GM18511 (cell line): ENCODE data around the gene USP17L26.
"Not testable (repeated sequence)": the region's sequence is repeated elsewhere in the genome, so short reads cannot be mapped to it uniquely, and the experiment has no call there.

Experiments used
- ATAC-seq: cut with Tn5 transposase; IDR thresholded peaks from one replicate; pipeline ENCODE4 v1.9.1; 2021; ENCODE audit warnings: mild to moderate bottlenecking, moderate library complexity; ENCODE audit not compliant: unreplicated experiment

Gene USP17L26, protein sequence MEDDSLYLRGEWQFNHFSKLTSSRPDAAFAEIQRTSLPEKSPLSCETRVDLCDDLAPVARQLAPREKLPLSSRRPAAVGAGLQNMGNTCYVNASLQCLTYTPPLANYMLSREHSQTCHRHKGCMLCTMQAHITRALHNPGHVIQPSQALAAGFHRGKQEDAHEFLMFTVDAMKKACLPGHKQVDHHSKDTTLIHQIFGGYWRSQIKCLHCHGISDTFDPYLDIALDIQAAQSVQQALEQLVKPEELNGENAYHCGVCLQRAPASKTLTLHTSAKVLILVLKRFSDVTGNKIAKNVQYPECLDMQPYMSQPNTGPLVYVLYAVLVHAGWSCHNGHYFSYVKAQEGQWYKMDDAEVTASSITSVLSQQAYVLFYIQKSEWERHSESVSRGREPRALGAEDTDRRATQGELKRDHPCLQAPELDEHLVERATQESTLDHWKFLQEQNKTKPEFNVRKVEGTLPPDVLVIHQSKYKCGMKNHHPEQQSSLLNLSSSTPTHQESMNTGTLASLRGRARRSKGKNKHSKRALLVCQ

DNA sequence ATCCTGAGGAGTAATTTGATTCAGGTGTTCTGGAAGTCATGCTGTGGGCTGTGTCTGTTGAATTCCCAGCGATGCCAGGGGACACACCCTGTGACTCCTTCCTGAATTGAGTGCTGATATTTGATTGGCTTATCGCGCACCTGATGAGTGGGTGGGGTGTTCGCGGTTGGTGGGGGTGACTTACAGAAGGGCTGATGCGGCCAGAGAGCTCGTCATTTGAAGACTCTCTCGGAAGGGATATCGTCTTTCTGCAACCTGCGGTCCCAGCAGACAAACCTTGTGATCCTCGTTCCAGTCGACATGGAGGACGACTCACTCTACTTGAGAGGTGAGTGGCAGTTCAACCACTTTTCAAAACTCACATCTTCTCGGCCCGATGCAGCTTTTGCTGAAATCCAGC is at the start of gene USP17L26:
TSS of gene USP17L26 (plus strand) at position 301 of the 400 bp plus-strand sequence. CDS start at position 301, 0 bp downstream.
- ATAC-seq, result not testable (repeated sequence)

DNA sequence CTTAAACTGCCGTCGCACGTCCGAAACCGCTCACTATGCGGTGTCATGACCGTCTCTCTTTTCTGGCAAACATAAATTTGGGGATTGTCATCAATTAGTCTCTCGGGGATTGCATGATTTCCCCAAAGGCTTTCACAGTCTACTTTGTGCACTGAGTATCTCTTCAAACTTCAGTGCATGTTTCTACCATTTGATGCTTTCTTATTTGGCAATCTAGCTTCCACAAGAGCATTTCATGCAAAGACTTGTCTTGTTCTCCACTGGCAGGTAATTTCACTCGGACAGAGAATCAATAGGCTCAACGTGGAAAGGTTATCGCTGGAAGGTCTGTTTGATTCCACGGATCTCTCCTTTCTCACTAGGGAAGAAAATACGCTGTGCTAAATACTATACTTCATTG is 10.3 kb upstream of the USP17L26 start:
- not testable (repeated sequence) for ATAC-seq

DNA sequence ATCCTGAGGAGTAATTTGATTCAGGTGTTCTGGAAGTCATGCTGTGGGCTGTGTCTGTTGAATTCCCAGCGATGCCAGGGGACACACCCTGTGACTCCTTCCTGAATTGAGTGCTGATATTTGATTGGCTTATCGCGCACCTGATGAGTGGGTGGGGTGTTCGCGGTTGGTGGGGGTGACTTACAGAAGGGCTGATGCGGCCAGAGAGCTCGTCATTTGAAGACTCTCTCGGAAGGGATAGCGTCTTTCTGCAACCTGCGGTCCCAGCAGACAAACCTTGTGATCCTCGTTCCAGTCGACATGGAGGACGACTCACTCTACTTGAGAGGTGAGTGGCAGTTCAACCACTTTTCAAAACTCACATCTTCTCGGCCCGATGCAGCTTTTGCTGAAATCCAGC is 9.6 kb upstream of the USP17L26 start, which contains the start of gene USP17L24:
TSS of gene USP17L24 (plus strand) at position 301 of the 400 bp plus-strand sequence. CDS start at position 301, 0 bp downstream.
- not testable (repeated sequence) for ATAC-seq

DNA sequence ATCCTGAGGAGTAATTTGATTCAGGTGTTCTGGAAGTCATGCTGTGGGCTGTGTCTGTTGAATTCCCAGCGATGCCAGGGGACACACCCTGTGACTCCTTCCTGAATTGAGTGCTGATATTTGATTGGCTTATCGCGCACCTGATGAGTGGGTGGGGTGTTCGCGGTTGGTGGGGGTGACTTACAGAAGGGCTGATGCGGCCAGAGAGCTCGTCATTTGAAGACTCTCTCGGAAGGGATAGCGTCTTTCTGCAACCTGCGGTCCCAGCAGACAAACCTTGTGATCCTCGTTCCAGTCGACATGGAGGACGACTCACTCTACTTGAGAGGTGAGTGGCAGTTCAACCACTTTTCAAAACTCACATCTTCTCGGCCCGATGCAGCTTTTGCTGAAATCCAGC is 4.8 kb upstream of the USP17L26 start, which contains the start of gene USP17L25:
TSS of gene USP17L25 (plus strand) at position 301 of the 400 bp plus-strand sequence. CDS start at position 301, 0 bp downstream.
- not testable (repeated sequence) for ATAC-seq

DNA sequence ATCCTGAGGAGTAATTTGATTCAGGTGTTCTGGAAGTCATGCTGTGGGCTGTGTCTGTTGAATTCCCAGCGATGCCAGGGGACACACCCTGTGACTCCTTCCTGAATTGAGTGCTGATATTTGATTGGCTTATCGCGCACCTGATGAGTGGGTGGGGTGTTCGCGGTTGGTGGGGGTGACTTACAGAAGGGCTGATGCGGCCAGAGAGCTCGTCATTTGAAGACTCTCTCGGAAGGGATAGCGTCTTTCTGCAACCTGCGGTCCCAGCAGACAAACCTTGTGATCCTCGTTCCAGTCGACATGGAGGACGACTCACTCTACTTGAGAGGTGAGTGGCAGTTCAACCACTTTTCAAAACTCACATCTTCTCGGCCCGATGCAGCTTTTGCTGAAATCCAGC is 4.6 kb downstream of the USP17L26 start, which contains the start of gene USP17L5:
TSS of gene USP17L5 (plus strand) at position 301 of the 400 bp plus-strand sequence. CDS start at position 301, 0 bp downstream.
- not testable (repeated sequence) for ATAC-seq

DNA sequence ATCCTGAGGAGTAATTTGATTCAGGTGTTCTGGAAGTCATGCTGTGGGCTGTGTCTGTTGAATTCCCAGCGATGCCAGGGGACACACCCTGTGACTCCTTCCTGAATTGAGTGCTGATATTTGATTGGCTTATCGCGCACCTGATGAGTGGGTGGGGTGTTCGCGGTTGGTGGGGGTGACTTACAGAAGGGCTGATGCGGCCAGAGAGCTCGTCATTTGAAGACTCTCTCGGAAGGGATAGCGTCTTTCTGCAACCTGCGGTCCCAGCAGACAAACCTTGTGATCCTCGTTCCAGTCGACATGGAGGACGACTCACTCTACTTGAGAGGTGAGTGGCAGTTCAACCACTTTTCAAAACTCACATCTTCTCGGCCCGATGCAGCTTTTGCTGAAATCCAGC is 9.4 kb downstream of the USP17L26 start, which contains the start of gene USP17L27:
TSS of gene USP17L27 (plus strand) at position 301 of the 400 bp plus-strand sequence. CDS start at position 301, 0 bp downstream.
- not testable (repeated sequence) for ATAC-seq

DNA sequence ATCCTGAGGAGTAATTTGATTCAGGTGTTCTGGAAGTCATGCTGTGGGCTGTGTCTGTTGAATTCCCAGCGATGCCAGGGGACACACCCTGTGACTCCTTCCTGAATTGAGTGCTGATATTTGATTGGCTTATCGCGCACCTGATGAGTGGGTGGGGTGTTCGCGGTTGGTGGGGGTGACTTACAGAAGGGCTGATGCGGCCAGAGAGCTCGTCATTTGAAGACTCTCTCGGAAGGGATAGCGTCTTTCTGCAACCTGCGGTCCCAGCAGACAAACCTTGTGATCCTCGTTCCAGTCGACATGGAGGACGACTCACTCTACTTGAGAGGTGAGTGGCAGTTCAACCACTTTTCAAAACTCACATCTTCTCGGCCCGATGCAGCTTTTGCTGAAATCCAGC is 14.1 kb downstream of the USP17L26 start, which contains the start of gene USP17L28:
TSS of gene USP17L28 (plus strand) at position 301 of the 400 bp plus-strand sequence. CDS start at position 301, 0 bp downstream.
- not testable (repeated sequence) for ATAC-seq

DNA sequence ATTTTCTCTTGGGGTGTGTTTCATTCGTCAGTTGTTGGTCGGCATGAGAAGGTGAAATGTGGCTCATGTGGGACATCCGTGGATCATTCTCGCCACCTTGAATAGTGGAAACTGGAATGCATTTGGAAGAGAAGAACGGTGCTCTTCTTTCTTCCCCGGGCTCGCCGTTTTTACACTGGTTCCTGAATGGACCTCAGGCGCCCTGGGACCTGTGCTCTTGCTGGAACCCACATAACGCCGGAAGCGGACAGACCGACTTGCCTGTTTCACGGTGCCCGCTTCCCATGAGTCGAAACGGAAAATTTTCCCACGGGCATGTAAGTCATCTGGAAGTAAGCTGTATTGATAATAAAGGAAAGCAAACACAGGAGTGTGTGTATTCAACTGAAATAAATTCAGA is 16.4 kb downstream of the USP17L26 start:
- not testable (repeated sequence) for ATAC-seq

DNA sequence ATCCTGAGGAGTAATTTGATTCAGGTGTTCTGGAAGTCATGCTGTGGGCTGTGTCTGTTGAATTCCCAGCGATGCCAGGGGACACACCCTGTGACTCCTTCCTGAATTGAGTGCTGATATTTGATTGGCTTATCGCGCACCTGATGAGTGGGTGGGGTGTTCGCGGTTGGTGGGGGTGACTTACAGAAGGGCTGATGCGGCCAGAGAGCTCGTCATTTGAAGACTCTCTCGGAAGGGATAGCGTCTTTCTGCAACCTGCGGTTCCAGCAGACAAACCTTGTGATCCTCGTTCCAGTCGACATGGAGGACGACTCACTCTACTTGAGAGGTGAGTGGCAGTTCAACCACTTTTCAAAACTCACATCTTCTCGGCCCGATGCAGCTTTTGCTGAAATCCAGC is 18.9 kb downstream of the USP17L26 start, which contains the start of gene USP17L29:
TSS of gene USP17L29 (plus strand) at position 301 of the 400 bp plus-strand sequence. CDS start at position 301, 0 bp downstream.
- not testable (repeated sequence) for ATAC-seq

DNA sequence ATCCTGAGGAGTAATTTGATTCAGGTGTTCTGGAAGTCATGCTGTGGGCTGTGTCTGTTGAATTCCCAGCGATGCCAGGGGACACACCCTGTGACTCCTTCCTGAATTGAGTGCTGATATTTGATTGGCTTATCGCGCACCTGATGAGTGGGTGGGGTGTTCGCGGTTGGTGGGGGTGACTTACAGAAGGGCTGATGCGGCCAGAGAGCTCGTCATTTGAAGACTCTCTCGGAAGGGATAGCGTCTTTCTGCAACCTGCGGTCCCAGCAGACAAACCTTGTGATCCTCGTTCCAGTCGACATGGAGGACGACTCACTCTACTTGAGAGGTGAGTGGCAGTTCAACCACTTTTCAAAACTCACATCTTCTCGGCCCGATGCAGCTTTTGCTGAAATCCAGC is 28.4 kb downstream of the USP17L26 start, which contains the start of gene USP17L30:
TSS of gene USP17L30 (plus strand) at position 301 of the 400 bp plus-strand sequence. CDS start at position 301, 0 bp downstream.
- not testable (repeated sequence) for ATAC-seq

DNA sequence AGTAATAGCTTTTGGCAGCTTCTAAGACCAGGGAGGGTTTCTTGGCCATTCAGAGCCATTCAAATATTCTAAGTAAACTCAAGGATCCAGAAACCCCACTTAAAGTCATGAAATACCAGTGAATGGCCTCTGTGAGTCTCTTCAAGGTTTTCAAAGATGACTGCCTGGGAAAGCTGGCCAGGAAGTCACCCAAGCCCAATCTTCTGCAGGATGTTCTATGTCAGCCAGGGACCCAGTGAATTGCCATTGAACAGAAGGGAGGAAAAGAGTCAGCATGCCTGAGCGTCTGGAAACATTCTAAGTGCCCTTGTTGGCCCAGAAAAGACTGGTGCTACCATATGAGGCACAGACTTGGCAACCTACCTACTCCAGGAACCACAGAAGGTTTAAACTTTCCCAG is 45.4 kb downstream of the USP17L26 start:
- not testable (repeated sequence) for ATAC-seq

DNA sequence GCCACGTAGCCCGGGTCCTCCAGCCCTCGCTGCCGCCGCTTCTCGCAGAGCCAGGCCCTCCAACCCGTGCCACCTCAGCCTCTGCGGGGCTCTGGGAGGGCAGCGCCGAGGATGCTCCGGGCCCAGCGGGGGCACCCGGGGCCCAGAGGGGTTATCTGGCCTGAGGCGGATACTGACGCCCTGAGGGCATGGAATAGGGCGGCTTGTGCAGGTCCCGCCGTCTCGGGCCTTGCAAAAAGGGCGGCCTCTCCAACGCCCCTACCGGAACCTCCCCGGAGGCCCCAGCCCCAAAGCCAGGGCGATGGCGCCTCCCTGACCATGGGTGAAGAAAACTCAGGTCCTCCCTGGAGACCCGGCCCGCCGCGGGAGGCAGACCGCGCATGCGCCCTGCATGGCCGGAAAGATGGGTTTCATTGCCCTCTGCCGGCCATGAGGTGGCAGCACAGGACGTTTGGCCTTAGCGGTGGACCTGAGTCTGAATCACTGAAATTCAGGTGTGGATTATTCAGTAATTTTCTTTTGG is 46.6 kb downstream of the USP17L26 start:
- ATAC-seq, result peak; percentile 51

DNA sequence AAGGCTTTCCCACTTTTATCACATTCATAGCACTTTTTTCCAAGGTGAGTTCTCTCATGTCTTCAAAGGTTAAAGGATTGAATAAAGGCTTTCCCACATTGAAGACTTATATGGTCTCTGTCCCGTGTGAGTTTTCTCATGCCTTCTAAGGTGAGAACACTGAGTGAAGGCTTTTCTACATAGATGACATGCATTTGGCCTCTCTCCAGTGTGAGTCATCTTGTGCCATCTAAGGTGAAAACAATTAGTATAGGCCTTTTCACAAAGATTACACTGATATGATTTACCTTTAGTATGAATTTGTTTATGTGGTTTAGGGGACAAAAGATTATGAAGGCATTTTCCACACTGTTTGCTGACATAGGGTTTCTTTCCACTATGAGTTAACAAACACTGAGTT is 49.7 kb downstream of the USP17L26 start:
- no peak for ATAC-seq
